Right ventricle myocardium inferior (tissue), 1 donor: ENCODE measurements around the gene DLG2. TPM values are rescaled to one million over a fixed set of nuclear protein-coding genes. Genes with fewer than 3 reads are reported as not detected.

ENCODE experiments used
- ATAC-seq: fragments of 200-7000 bp; cut with Tn5 transposase; one replicate; pipeline ENCODE4 v1.9.1; 2020; ENCODE audit warnings: mild to moderate bottlenecking, moderate library complexity
- DNase-seq: peaks from one replicate; pipeline ENCODE4 v3.0.0; 2021; ENCODE audit errors: missing footprints
- intact Hi-C: fragments of 100-400 bp; cut with DNase I; formaldehyde crosslinking; loops from one replicate; pipeline ENCODE4 v1.11.0; 2022
- total RNA-seq: library from RNA; stranded (reverse); fragmentation: NEBNext Ultra II Directional; extraction: Animal tissue kit (Norgen Biotek cat#: 25700); gene quantifications from one replicate; pipeline ENCODE4 v1.2.1, GENCODE V29; 2021
- donor health status: DM: no; HTN: yes; CAD: no; lungs with severe emphysema.

DLG2 gene
- total RNA-seq, 1 donor from 2014 or later: 5.7 TPM

GRCh38 chr11:84722583-84723108 is 904.5 kb downstream of the DLG2 start:
- DNase-seq (no peak), ATAC-seq (no peak)
- intact Hi-C loops: no loop called here

- intact Hi-C loops: no loop called here
- ATAC-seq (no peak), DNase-seq (no peak)
Observed at GRCh38 chr11:84721561-84721961, 905.6 kb downstream of the DLG2 start.

DNA sequence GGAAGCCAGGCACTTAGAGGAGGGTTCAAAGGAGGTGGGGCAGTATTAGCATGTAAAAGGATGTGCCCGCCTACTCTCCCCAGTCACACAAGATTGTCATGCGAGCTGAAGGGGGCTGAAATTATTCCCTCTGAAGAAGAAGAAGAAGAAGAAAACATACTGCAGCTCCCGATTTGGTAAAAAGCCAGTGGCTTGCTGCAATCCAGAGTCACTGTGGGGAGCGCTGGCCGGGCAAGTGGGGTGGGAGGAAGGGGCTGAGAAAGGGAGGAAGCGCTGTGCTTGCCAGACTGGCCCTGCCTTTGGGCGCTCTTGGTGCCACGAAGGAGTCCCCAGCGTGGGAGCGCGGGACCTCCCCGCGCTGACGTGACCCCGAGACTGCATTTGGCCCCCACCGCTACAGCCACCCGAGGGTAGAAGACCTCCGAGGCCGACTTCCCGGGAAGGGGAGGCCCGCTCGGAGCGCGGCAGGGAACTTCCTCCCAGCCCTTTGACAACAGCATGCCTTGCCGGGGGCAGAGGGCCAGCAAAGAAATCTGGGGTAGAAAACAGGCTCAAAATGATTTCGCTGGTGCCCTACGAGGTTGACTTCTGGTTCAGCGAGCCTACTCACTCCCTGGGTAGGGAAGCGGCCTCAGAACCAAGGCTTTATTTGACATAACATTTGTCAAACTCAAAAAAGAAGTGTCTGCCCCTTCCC is 906.3 kb downstream of the DLG2 start:
- intact Hi-C loops: no loop called here
- ATAC-seq (peak; percentile 80), DNase-seq (peak; percentile 75)

DNA sequence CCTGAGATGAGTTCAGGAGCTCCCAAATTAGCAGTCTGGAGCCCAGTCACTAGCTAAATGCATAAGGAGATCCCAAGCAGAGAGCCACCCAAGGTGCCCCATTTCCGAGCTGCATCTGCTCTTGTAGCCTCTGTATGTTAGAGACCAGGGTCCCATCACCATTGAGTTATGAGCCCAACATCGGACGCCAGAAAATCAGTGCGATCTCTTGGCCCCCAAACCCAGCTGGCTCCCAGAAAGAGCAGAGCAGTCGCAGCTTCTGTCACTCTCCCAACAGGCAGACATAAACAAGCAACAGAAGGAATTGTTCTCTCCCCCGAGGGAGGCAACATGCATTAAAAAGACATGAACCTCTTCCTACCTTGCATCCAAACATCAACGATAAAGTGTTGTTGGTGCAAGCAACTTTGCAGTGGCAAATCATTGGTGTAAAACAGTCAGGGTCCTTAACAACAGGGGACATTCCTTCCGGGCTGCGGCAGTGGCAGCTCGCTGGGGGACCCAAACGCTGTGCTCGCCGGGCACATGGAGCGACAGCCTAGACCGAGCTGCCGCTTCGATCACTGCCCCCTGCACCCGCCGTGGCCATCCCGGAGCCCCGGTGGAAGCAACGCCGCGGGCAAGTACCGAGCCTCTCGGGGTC is 907.1 kb downstream of the DLG2 start:
- intact Hi-C loops: no loop called here
- DNase-seq (peak; percentile 52), ATAC-seq (peak; percentile 53)

DNA sequence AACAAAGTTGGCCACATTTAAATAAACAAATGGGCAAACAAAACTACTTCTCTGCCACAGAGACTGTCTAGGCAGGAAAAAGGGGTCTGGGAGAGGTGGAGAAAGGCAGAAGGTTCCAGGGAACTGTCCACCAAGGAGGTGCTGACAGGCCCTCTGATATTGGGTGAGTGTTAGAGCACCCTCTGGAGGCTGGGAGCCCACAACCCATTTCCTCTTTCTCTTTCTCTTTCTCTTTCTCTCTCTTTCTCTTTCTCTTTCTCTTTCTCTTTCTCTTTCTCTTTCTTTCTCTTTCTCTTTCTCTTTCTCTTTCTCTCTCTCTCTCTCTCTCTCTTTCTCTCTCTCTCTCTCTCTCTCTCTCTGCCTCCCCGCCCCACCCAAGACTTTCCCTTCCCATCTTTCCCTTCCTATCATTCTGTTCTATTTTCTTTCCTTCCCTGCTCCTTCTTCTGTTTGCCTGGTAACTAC is 912.8 kb downstream of the DLG2 start:
- ATAC-seq: peak; percentile 59
- intact Hi-C loops: loop anchor here (2.0 kb wide), 1 partner anchor 156 kb away; no protein-coding TSS in a partner anchor
- DNase-seq: peak; percentile 60

GRCh38 chr11:84691830-84692229 is 935.3 kb downstream of the DLG2 start:
- intact Hi-C loops: no loop called here
- no peak for ATAC-seq

DNA sequence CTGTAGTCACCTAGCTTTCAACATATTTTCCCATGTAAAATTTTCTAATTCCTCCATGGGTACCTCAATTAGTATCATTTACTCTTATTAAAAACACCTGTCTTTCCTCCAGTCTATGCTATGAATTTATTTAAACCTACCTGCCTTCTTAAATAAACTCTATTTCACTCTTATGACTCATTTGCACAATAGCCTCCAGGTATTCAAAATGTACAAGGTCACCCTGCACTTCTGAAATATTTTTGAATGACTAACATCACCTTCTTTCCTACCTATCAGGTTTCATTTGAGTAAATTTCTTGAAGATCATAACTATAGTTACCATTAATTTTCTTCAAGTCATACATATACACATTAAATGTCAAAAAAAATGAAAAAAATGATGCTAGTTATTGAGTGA is 939.7 kb downstream of the DLG2 start:
- DNase-seq (no peak), ATAC-seq (no peak)
- intact Hi-C loops: no loop called here

More at GRCh38 chr11:84691830-84692229, 935.3 kb downstream of the DLG2 start:
- no peak for DNase-seq

DNA sequence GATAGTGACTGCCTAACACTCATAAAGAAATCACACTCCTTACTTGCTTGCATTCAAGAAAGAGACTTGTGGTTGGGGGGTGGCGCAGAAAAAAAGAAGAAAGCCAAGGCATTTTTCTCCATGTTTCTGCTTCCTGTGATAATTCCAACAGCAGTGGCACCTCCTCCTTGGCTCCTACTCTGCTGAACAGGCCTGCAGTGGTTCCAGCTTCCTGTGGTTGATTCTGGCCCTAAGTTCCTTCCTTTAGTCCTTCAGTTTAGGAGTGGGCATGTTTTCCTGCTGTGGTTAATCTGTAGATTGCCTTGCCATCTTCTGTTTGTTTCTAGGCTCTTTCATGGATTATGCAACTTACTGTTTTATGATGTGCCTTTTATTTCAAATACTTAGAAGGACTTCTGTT is 940.4 kb downstream of the DLG2 start:
- intact Hi-C loops: no loop called here
- ATAC-seq: no peak
- DNase-seq: no peak

DNA sequence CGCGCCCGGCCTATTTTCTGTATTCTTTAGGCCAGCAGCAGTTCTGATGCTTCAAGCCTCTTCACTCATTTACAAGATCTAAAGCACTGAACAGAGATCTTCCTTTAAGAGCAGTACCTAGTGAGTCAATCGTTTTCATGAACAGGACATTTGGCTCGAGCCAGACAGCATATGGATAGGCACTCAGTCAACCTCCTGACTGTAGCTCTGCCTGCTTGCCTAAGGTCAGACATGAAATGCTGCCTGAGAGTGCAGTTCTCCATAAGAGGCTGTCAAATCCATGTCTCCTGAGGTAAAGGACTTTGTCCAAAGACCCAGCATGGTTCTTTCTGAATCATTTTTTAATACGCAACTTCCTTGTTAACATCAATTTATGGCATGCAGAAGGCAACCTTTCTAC is 941.2 kb downstream of the DLG2 start:
- DNase-seq: no peak
- ATAC-seq: no peak
- intact Hi-C loops: no loop called here

- DNase-seq: no peak
- ATAC-seq: no peak
- intact Hi-C loops: no loop called here
Observed at GRCh38 chr11:84685149-84685548, 942.0 kb downstream of the DLG2 start.

DNA sequence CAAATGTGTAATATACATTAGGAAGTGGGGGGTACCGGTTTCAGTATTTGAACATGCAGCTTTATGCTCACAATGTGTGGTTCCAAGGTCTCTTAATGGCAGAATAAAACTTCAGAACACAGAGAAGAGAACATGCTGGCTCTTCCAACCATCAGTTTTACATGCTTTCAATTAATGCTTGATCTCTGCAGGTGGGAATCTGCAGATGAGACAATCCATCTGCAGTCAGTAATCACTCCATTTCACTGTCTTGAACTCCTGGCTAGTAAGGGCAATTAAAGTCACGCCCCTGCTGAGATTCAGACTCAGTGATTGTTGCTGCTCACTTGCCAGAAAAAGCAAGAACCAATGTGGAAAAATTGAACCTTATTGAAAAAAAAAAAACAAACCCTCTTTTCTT is 945.7 kb downstream of the DLG2 start:
- ATAC-seq (no peak), DNase-seq (no peak)
- intact Hi-C loops: no loop called here

DNA sequence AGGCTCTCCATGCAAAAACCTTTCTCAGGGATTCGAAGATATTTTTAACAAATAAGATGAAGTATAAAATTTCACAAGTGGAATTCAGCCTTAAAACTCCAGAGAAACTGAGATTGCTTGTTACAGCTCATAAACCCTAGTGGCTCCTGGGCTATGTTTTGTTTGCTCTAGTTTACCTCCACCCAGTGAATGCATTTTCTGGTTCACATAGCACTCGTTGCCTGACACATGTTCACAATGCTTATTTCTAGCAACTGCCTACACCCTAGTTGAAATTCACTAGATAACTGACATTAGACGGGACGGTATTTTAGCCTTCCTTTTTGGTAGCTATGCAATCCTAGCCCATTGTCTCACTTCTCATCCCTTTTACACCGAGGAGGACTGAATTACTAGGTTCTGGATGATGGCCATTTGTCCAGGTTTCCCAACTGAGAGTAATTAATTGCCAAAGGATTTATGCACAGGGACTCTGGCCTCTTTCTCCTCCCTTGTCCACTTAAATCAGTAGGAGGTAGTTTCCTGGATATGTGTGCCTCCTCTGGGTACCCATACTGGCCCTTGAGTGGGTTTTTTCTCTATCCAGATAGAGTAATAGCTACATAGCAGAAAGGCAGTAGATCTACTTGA is 951.6 kb downstream of the DLG2 start:
- intact Hi-C loops: no loop called here
- no peak for DNase-seq
- no peak for ATAC-seq

DNA sequence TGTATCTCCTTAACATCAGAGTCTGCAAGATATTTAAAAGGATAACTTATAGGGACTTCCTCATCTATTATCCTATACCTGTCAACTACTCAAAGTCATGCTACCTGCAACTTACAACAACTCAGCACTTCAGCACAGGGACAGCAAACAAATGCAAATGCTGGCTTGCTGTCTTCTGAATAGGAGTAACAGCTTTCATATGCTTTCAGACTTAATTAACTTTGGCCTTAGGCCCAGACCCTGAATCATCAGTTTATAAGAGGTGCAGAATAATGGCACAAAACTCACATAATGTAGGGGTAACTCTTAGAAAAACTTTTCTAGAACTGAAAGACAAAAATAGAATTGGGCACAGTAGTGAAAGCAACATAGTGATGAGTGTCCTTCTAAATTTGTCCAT is 953.4 kb downstream of the DLG2 start:
- intact Hi-C loops: no loop called here
- ATAC-seq (no peak), DNase-seq (no peak)

DNA sequence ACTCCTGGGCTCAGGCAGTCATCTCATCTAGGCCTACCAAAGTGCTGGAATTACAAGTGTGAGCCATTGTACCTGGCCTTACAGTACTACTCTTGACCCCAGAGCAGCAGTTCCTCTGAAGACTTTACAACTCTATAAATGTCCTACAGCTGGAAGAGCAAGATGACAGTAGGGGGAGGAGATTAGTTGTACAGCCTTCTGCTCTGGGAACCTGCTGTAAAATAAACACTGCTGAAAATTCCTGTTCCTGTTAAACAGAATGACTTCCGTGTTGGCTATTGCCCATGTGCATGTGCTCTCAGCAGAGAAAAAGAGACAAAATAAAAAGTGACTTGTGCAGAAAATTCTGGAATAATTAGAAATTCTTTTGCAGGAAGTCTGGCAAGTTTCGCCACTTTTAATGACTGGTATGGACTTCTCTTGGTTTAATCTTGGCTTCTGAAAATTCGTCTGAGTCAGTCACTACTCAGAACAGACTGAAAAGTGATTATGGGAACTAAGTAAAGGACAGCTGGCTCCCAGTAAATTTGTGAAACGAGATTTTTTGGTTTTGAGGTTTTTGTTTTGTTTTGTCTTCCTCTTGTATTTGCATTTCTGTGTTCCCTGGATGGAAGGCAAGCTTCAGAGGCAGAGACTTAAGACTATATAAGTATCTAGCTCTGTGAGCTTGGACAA is 955.7 kb downstream of the DLG2 start:
- ATAC-seq (no peak), DNase-seq (no peak)
- intact Hi-C loops: no loop called here

GRCh38 chr11:84663731-84664130 is 963.4 kb downstream of the DLG2 start:
- intact Hi-C loops: no loop called here
- DNase-seq: no peak
- ATAC-seq: no peak

GRCh38 chr11:84660257-84660977 is 966.7 kb downstream of the DLG2 start:
- ATAC-seq (no peak), DNase-seq (no peak)
- intact Hi-C loops: no loop called here

- DNase-seq (no peak), ATAC-seq (no peak)
- intact Hi-C loops: no loop called here
Observed at GRCh38 chr11:84655712-84656111, 971.4 kb downstream of the DLG2 start.

GRCh38 chr11:84648471-84648870 is 978.7 kb downstream of the DLG2 start:
- intact Hi-C loops: no loop called here
- no peak for DNase-seq
- ATAC-seq: no peak
